Tibial nerve (tissue), 3 donors: Measurements from ENCODE around the gene GALNT1.

Experiments used
- CTCF ChIP-seq, 5 experiments: fragments of 200-600 bp in 3 of 5; fragments of 450-650 bp in 2 of 5; sonication (generic) in 3 of 5; IDR thresholded peaks; one replicate each; pipeline ENCODE4 v1.5.1; 2016 to 2019; ENCODE audit warnings: antibody characterized with exemption in 5 of 5, mild to moderate bottlenecking in 3 of 5, moderate library complexity in 2 of 5
- POLR2A ChIP-seq, 2 donors: fragments of 450-650 bp; IDR thresholded peaks; one replicate each; pipeline ENCODE4 v1.6.1; 2017; ENCODE audit warnings: antibody characterized with exemption in 2 of 2, mild to moderate bottlenecking in 2 of 2, moderate library complexity in 2 of 2

- TF ChIP-seq CTCF (IDR thresholded peaks at IDR 0.05) (no peak), POLR2A (IDR thresholded peaks at IDR 0.05) (no peak)
Measured at GRCh38 chr18:35716169-35716831, 134.8 kb downstream of the GALNT1 start.
